WI38 (cell line): ENCODE data around the gene ALMS1.
"Not testable (repeated sequence)": the region's sequence is repeated elsewhere in the genome, so short reads cannot be mapped to it uniquely, and the experiment has no call there.

Experiments used
- H3K4me3 ChIP-seq: 2 replicates; pipeline ENCODE4 v1.5.1; 2011; ENCODE audit warnings: low read depth, mild to moderate bottlenecking, control low read depth, low read length
- TF ChIP-seq, protein P1 (sequence below): IDR thresholded peaks from 2 replicates; pipeline ENCODE4 v1.5.1; 2012; ENCODE audit warnings: low read depth, mild to moderate bottlenecking, control low read depth, low read length

Gene ALMS1, protein sequence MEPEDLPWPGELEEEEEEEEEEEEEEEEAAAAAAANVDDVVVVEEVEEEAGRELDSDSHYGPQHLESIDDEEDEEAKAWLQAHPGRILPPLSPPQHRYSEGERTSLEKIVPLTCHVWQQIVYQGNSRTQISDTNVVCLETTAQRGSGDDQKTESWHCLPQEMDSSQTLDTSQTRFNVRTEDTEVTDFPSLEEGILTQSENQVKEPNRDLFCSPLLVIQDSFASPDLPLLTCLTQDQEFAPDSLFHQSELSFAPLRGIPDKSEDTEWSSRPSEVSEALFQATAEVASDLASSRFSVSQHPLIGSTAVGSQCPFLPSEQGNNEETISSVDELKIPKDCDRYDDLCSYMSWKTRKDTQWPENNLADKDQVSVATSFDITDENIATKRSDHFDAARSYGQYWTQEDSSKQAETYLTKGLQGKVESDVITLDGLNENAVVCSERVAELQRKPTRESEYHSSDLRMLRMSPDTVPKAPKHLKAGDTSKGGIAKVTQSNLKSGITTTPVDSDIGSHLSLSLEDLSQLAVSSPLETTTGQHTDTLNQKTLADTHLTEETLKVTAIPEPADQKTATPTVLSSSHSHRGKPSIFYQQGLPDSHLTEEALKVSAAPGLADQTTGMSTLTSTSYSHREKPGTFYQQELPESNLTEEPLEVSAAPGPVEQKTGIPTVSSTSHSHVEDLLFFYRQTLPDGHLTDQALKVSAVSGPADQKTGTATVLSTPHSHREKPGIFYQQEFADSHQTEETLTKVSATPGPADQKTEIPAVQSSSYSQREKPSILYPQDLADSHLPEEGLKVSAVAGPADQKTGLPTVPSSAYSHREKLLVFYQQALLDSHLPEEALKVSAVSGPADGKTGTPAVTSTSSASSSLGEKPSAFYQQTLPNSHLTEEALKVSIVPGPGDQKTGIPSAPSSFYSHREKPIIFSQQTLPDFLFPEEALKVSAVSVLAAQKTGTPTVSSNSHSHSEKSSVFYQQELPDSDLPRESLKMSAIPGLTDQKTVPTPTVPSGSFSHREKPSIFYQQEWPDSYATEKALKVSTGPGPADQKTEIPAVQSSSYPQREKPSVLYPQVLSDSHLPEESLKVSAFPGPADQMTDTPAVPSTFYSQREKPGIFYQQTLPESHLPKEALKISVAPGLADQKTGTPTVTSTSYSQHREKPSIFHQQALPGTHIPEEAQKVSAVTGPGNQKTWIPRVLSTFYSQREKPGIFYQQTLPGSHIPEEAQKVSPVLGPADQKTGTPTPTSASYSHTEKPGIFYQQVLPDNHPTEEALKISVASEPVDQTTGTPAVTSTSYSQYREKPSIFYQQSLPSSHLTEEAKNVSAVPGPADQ (N-terminal part only)

DNA sequence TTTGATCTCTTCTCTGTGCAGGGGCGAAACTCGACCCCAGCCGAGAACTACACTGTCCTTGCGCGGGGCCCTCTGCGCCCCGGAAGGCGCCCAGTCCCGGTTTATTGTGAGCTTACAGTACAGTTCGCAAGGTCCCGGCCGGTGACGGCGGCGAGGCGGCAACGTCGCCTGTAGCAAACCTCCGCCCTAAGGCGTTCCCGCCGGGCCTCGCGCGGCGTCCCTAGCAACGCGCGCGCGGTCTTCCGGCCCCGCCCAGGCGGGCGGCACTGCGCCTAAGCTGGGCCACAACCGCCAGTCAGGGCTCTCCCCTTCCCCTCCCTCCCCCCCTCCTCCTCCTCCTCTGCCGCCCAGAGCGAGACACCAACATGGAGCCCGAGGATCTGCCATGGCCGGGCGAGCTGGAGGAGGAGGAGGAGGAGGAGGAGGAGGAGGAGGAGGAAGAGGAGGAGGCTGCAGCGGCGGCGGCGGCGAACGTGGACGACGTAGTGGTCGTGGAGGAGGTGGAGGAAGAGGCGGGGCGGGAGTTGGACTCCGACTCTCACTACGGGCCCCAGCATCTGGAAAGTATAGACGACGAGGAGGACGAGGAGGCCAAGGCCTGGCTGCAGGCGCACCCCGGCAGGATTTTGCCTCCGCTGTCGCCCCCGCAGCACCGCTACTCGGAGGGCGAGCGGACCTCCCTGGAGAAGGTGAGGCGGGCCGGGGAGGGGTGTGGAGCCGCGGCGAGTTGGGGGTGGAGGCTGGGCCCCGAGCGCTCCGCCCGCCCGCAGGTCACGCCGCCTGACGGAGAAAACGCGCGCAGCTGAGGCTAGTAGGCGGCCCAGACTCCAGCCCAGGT, at the start of gene ALMS1:
Gene ALMS1 (plus strand): TSS at position 333 of the 838 bp plus-strand sequence. CDS start 33 bp downstream, at position 366.
- peak within 1 kb of the TSS; percentile 90 for H3K4me3 ChIP-seq

DNA sequence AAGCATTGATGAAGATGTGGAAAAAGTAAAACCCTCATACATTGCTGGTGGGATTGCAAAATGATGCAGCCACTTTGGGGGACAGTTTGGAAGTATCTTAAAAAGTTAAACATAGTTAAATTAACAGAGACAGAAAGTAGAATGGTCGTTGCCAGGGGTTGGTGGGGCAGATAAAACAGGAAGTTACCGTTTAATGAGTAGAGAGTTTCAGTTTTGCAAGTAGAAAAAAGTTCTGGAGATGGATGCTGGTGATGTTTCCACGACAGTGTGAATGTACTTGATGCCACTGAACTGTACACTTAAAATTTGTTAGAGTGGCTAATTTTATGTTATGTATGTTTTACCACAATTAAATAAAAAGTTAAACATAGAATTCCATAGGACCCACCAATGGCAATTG, 47.8 kb upstream of the ALMS1 start:
- no peak overlapping the region for H3K4me3 ChIP-seq
- TF ChIP-seq, protein P1, sequence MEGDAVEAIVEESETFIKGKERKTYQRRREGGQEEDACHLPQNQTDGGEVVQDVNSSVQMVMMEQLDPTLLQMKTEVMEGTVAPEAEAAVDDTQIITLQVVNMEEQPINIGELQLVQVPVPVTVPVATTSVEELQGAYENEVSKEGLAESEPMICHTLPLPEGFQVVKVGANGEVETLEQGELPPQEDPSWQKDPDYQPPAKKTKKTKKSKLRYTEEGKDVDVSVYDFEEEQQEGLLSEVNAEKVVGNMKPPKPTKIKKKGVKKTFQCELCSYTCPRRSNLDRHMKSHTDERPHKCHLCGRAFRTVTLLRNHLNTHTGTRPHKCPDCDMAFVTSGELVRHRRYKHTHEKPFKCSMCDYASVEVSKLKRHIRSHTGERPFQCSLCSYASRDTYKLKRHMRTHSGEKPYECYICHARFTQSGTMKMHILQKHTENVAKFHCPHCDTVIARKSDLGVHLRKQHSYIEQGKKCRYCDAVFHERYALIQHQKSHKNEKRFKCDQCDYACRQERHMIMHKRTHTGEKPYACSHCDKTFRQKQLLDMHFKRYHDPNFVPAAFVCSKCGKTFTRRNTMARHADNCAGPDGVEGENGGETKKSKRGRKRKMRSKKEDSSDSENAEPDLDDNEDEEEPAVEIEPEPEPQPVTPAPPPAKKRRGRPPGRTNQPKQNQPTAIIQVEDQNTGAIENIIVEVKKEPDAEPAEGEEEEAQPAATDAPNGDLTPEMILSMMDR, result no peak

More for the DNA sequence above, at the start of gene ALMS1:
- TF ChIP-seq, protein P1, result no peak

DNA sequence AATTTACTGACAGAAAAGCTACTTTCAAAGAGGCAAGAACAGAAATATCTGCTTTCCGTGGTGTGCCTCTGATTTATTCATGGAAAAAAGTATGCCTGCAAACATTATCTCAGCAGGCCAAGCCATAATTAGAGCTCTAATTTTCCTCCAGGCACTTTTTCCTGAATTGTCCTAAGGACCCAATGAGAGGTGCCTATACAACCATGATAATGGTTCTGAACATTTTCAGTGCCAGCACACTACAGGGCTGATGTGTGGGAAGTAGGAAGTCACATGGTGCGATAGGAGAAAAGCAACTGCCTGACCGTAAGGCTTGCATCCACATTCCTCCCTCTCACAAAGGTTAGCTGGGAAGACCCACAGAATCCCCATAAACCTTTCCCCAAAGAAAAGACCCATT, 46.4 kb upstream of the ALMS1 start:
- TF ChIP-seq, protein P1, result no peak
- no peak overlapping the region for H3K4me3 ChIP-seq

DNA sequence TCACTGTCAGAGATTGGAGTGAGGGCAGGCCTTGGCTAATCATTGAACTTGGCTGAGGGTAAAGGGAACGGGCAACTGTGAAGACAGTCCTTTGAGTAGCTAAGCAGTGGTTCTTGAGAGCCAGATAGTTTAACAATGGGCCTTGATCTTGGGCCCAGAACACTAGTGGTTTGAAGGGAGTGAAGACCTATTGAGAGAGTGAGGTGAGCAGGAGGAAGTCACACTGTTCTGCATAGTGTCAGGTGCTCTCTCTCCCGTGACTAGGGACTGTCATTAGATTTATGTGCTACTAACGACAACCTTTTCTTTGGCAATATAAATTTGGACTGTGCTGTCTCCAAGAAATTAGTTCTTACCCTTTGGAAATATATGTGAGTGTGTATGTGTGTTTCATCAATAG, 44.6 kb upstream of the ALMS1 start:
- no peak overlapping the region for H3K4me3 ChIP-seq
- TF ChIP-seq, protein P1, result no peak

DNA sequence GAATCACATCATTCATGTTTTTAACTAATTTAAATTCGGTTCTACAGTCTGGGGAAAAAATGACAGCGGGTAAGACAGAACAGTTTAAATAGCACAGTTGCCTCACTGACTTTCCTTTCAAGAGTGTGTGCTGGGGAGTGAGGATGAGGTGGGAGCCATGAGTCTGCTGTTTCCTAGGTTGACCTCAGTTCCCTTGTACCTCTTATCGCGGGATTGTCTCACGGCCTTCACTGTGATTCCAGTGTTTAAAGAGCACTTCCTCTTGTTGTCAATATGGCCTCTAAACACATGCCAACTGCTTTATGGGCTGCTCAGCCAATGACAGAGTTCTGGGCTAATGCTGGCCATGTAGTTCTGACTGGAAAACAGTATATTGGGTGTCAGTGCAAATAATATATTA, 41.6 kb upstream of the ALMS1 start:
- TF ChIP-seq, protein P1, result no peak
- H3K4me3 ChIP-seq, result no peak overlapping the region

DNA sequence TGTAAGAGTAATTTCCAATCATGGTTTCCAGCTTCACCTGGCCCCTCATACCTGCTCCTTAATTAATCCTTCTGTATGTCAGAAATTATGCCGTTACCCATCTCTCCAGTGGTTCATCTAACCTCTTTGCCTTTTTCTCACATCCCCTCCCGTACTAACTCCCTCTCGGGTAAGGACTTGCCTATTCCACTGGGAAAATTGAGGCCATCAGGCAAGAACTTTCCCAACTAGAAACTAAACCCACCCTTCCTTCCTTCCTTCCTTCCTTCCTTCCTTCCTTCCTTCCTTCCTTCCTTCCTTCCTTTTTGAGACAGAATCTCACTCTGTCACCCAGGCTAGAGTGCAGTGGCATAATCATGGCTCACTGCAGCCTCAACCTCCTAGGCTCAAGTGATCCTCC, 40.9 kb upstream of the ALMS1 start:
- not testable (repeated sequence) for H3K4me3 ChIP-seq
